PC-9 (cell line): ENCODE data around the gene PTX4. TPM values are rescaled to one million over a fixed set of nuclear protein-coding genes. Genes with fewer than 3 reads are reported as not detected.

Experiments used
- BruUV-seq: library from RNA; stranded (reverse); fragments of 400-500 nt; replicated peaks from 2 replicates; lab custom pipeline; 2021; lab: Mats Ljungman, UMichigan
- CTCF ChIA-PET: fragments of 300-600 bp; sonication (Branson Sonifier 250); formaldehyde crosslinking; loops from one replicate; lab custom pipeline; 2022; ENCODE audit warnings: antibody characterized with exemption; lab: Charles Lee
- POLR2A ChIA-PET: fragments of 300-600 bp; sonication (Branson Sonifier 250); formaldehyde crosslinking; loops from one replicate; lab custom pipeline; 2022; ENCODE audit warnings: antibody characterized with exemption; ENCODE audit not compliant: unreplicated experiment; lab: Charles Lee
- DNase-seq, 2 experiments: peaks; one replicate each; pipeline versions ENCODE4 v3.0.0 to v3.0.0-alpha.2; 2015 to 2022; ENCODE audit warnings: mixed read lengths in 1 of 2
- H2AFZ ChIP-seq: fragments of 200-600 bp; sonication (generic); 2 replicates; pipeline ENCODE4 v1.8.1; 2017; ENCODE audit warnings: antibody characterized with exemption
- H3F3A ChIP-seq: fragments of 200-600 bp; sonication (generic); 2 replicates; pipeline ENCODE4 v1.8.1; 2017; ENCODE audit warnings: antibody characterized with exemption, mild to moderate bottlenecking, low read depth; ENCODE audit not compliant: insufficient read depth
- H3K27ac ChIP-seq: fragments of 200-600 bp; sonication (generic); 2 replicates; pipeline ENCODE4 v1.6.1; 2016; ENCODE audit warnings: mixed run types
- H3K27me3 ChIP-seq: fragments of 200-600 bp; sonication (generic); 2 replicates; pipeline ENCODE4 v1.6.1; 2016; ENCODE audit warnings: low read depth, mixed run types; ENCODE audit not compliant: insufficient read depth
- H3K36me3 ChIP-seq: fragments of 200-600 bp; sonication (generic); 2 replicates; pipeline ENCODE4 v1.6.1; 2016; ENCODE audit warnings: low read depth, mixed run types
- H3K4me1 ChIP-seq: fragments of 200-600 bp; sonication (generic); replicated peaks from 2 replicates; pipeline ENCODE4 v1.6.1; 2016; ENCODE audit warnings: mixed run types; ENCODE audit not compliant: insufficient read depth
- H3K4me2 ChIP-seq: fragments of 200-600 bp; sonication (generic); 2 replicates; pipeline ENCODE4 v1.6.1; 2017; ENCODE audit warnings: mixed run types
- H3K4me3 ChIP-seq: fragments of 200-600 bp; sonication (generic); 2 replicates; pipeline ENCODE4 v1.6.1; 2016; ENCODE audit warnings: mixed run types
- H3K79me2 ChIP-seq: fragments of 200-600 bp; sonication (generic); 2 replicates; pipeline ENCODE4 v1.6.1; 2017; ENCODE audit warnings: low read depth, mixed run types
- H3K9me2 ChIP-seq: fragments of 200-600 bp; sonication (generic); 2 replicates; pipeline ENCODE4 v1.8.1; 2017; ENCODE audit warnings: mild to moderate bottlenecking; ENCODE audit not compliant: insufficient read depth
- H3K9me3 ChIP-seq: fragments of 200-600 bp; sonication (generic); 2 replicates; pipeline ENCODE4 v1.8.1; 2016; ENCODE audit warnings: low read depth; ENCODE audit not compliant: insufficient read depth
- H4K20me1 ChIP-seq: fragments of 200-600 bp; sonication (generic); 2 replicates; pipeline ENCODE4 v1.8.1; 2017; ENCODE audit not compliant: insufficient read depth
- EZH2 ChIP-seq: fragments of 200-600 bp; sonication (generic); IDR thresholded peaks from 2 replicates; pipeline ENCODE4 v1.8.0; 2017; ENCODE audit warnings: antibody characterized with exemption, low read depth
- intact Hi-C: fragments of 100-400 bp; cut with micrococcal nuclease; formaldehyde crosslinking; loops from one replicate; pipeline ENCODE4 v1.10.0; 2022; ENCODE audit not compliant: unreplicated experiment
- total RNA-seq: library from RNA; stranded (reverse); gene quantifications from 2 replicates; pipeline ENCODE4 v1.2.3, GENCODE V29; 2021
- TF ChIP-seq, protein P1 (sequence below): fragments of 200-600 bp; sonication (generic); conservative IDR thresholded peaks from 2 replicates; pipeline ENCODE4 v1.6.1; 2017; ENCODE audit warnings: mixed run types, antibody characterized with exemption, mild to moderate bottlenecking, moderate library complexity

The PTX4 gene
- total RNA-seq, 1 experiment from 2014 or later, result 0.39 TPM

DNA sequence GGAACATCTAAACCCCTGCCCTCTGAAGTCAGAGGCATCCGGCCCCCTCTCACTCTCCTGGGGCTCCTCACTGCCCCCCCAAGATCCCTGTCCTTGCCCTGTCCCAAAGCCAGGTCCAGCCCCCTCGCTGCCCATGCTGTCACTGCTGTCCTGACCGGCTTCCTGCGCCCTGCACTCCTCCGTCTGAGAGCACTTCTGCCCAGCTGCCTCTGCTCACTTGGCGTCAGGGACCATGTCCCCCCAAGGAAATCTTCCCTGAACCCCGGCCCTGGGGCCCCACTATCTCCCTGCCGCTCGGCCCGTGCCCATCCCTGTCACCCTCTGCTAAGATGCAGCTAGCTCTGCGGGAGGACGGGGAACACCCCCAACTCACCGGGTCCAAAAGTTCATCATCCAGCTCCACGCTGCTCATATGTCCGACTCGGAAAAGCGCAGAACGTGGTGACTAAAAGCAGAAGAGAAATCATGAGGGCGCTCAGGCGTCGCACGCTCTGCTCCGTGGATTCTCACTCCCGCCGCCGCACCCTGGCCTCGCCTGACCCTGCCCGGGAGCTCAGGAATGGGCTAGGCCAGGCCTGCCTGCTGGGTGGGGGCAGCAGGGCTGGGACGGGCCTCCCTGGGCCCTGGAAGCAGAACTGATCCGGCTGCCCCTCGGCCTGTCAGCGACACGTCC is 23.7 kb downstream of the PTX4 start:
- ChIA-PET CTCF (no interaction called here), POLR2A (no interaction called here)
- H2AFZ ChIP-seq, result no peak overlapping the region

GRCh38 chr16:1464196-1464893 is 24.4 kb downstream of the PTX4 start:
- Histone ChIP-seq H3K9me2 (no peaks in the 10 kb centered on the region), H3K4me1 (peaks cover 5% of the 10 kb centered on the region; the same call in 1 of the 2 replicates), H3K9me3 (no peaks in the 10 kb centered on the region), H3K36me3 (no peaks in the 10 kb centered on the region), H3K27me3 (no peaks in the 10 kb centered on the region), H3F3A (no peaks in the 10 kb centered on the region), H3K27ac (no peak overlapping the region), H3K4me3 (no peak overlapping the region), H3K4me2 (no peak overlapping the region), H3K79me2 (peaks cover 21% of the 10 kb centered on the region), H2AFZ (no peak overlapping the region), H4K20me1 (peaks cover 21% of the 10 kb centered on the region)
- TF ChIP-seq, protein P1, sequence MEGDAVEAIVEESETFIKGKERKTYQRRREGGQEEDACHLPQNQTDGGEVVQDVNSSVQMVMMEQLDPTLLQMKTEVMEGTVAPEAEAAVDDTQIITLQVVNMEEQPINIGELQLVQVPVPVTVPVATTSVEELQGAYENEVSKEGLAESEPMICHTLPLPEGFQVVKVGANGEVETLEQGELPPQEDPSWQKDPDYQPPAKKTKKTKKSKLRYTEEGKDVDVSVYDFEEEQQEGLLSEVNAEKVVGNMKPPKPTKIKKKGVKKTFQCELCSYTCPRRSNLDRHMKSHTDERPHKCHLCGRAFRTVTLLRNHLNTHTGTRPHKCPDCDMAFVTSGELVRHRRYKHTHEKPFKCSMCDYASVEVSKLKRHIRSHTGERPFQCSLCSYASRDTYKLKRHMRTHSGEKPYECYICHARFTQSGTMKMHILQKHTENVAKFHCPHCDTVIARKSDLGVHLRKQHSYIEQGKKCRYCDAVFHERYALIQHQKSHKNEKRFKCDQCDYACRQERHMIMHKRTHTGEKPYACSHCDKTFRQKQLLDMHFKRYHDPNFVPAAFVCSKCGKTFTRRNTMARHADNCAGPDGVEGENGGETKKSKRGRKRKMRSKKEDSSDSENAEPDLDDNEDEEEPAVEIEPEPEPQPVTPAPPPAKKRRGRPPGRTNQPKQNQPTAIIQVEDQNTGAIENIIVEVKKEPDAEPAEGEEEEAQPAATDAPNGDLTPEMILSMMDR, result no peak
- TF ChIP-seq EZH2, result no peak
- DNase-seq, result no peak
- CTCF ChIA-PET, result no interaction called here
- intact Hi-C loops, result no loop called here
- no TSS peak for BruUV-seq
- POLR2A ChIA-PET, result no interaction called here

More for the DNA sequence above, 23.7 kb downstream of the PTX4 start:
- Histone ChIP-seq H3K4me3 (no peak overlapping the region), H3K79me2 (peaks cover 27% of the 10 kb centered on the region), H3K9me3 (no peaks in the 10 kb centered on the region), H3K4me2 (no peak overlapping the region), H3K9me2 (no peaks in the 10 kb centered on the region), H3K4me1 (peaks cover 5% of the 10 kb centered on the region; the same call in 1 of the 2 replicates), H4K20me1 (peaks cover 25% of the 10 kb centered on the region), H3K36me3 (no peaks in the 10 kb centered on the region), H3K27me3 (no peaks in the 10 kb centered on the region), H3F3A (no peaks in the 10 kb centered on the region), H3K27ac (no peak overlapping the region)
- BruUV-seq, result no TSS peak
- intact Hi-C loops, result no loop called here
- TF ChIP-seq EZH2, result no peak
- TF ChIP-seq, protein P1, result no peak
- no peak for DNase-seq

GRCh38 chr16:1461146-1461545 is 27.6 kb downstream of the PTX4 start:
- Histone ChIP-seq H3K4me3 (no peak overlapping the region), H4K20me1 (peaks cover 4% of the 10 kb centered on the region), H3K27ac (no peak overlapping the region), H3K9me2 (no peaks in the 10 kb centered on the region), H2AFZ (no peak overlapping the region), H3K9me3 (no peaks in the 10 kb centered on the region), H3K4me2 (no peak overlapping the region), H3K4me1 (no peaks in the 10 kb centered on the region), H3K79me2 (peaks cover under 1% of the 10 kb centered on the region; the same call in 1 of the 2 replicates), H3K36me3 (no peaks in the 10 kb centered on the region), H3F3A (no peaks in the 10 kb centered on the region), H3K27me3 (no peaks in the 10 kb centered on the region)
- CTCF ChIA-PET, result no interaction called here
- TF ChIP-seq, protein P1, result no peak
- no peak for TF ChIP-seq EZH2
- intact Hi-C loops, result no loop called here
- POLR2A ChIA-PET, result interaction anchor here (0.6 kb wide), 1 partner anchor 218 kb away, joined by 3 read pairs; no protein-coding TSS in a partner anchor
- BruUV-seq, result no TSS peak
- no peak for DNase-seq
